K562 (cell line): ENCODE results near the gene APLF. TPM values are rescaled to one million over a fixed set of nuclear protein-coding genes. Genes with fewer than 3 reads are reported as not detected.

Experiments
- ARHGAP35 ChIP-seq: fragments of 450-650 bp; IDR thresholded peaks from 2 replicates; pipeline ENCODE4 v1.6.1; 2018; ENCODE audit not compliant: partially characterized antibody
- CBX1 ChIP-seq: sonication (generic); IDR thresholded peaks from 2 replicates; pipeline ENCODE4 v1.6.1; 2016; ENCODE audit warnings: antibody characterized with exemption, low read depth, mild to moderate bottlenecking
- COPS2 ChIP-seq: fragments of 450-650 bp; conservative IDR thresholded peaks from 2 replicates; pipeline ENCODE4 v1.6.1; 2016; ENCODE audit warnings: mild to moderate bottlenecking, moderate library complexity
- EHMT2 ChIP-seq: fragments of 450-650 bp; IDR thresholded peaks from 2 replicates; pipeline ENCODE4 v1.6.1; 2018; ENCODE audit warnings: antibody characterized with exemption
- ELF2 ChIP-seq: fragments of 250-450 bp; sonication (Bioruptor Pico); IDR thresholded peaks from 2 replicates; pipeline ENCODE4 v1.5.0; 2021; ENCODE audit warnings: mild to moderate bottlenecking
- GMEB1 ChIP-seq: fragments of 250-450 bp; sonication (Bioruptor Pico); IDR thresholded peaks from 2 replicates; pipeline ENCODE4 v1.4.0; 2020; ENCODE audit warnings: mild to moderate bottlenecking
- KLF10 ChIP-seq: fragments of 250-450 bp; sonication (Bioruptor Pico); IDR thresholded peaks from 2 replicates; pipeline ENCODE4 v1.6.1; 2021; ENCODE audit warnings: matching md5 sums
- L3MBTL2 ChIP-seq: fragments of 450-650 bp; IDR thresholded peaks from 2 replicates; pipeline ENCODE4 v1.6.1; 2016; ENCODE audit warnings: mild to moderate bottlenecking, moderate library complexity
- MEIS2 ChIP-seq: fragments of 450-650 bp; IDR thresholded peaks from 2 replicates; pipeline ENCODE4 v1.6.1; 2014; ENCODE audit warnings: mild to moderate bottlenecking; ENCODE audit not compliant: partially characterized antibody
- MTF1 ChIP-seq: fragments of 250-450 bp; sonication (Bioruptor Pico); IDR thresholded peaks from 2 replicates; pipeline ENCODE4 v1.9.0; 2021; ENCODE audit warnings: moderate library complexity, mild to moderate bottlenecking, inconsistent platforms, borderline replicate concordance
- PKNOX1 ChIP-seq: fragments of 450-650 bp; IDR thresholded peaks from 2 replicates; pipeline ENCODE4 v1.6.1; 2016
- PRPF4 ChIP-seq: fragments of 200-400 bp; formaldehyde crosslinking; IDR thresholded peaks from one replicate; pipeline ENCODE4 v1.6.1; 2017; ENCODE audit warnings: low read length, low read depth, mild to moderate bottlenecking; ENCODE audit not compliant: insufficient read depth, poor library complexity, severe bottlenecking
- RAD51 ChIP-seq: fragments of 450-650 bp; IDR thresholded peaks from 2 replicates; pipeline ENCODE4 v1.7.1; 2016; ENCODE audit warnings: low read depth, mild to moderate bottlenecking, borderline replicate concordance
- SMAD3 ChIP-seq: fragments of 450-650 bp; formaldehyde crosslinking; conservative IDR thresholded peaks from 2 replicates; pipeline ENCODE4 v1.4.0; 2020; ENCODE audit warnings: mild to moderate bottlenecking
- SMARCA5 ChIP-seq: fragments of 450-650 bp; IDR thresholded peaks from 2 replicates; pipeline ENCODE4 v1.6.1; 2016
- SRSF7 ChIP-seq: fragments of 200-400 bp; formaldehyde crosslinking; optimal IDR thresholded peaks from 2 replicates; pipeline ENCODE3; 2017; ENCODE audit warnings: mild to moderate bottlenecking, low read depth, low read length
- XRCC4 ChIP-seq: IDR thresholded peaks from one replicate; pipeline ENCODE4 v1.6.1; 2011; ENCODE audit not compliant: insufficient read depth, insufficient read length; ENCODE audit errors: extremely low read depth
- ZKSCAN8 ChIP-seq: fragments of 200-800 bp; sonication (Bioruptor generic); IDR thresholded peaks from 2 replicates; pipeline ENCODE4 v1.6.1; 2016; ENCODE audit warnings: missing genetic modification characterization, missing compliant biosample characterization
- ZNF212 ChIP-seq: fragments of 450-650 bp; formaldehyde crosslinking; IDR thresholded peaks from 2 replicates; pipeline ENCODE4 v1.4.0; 2020; ENCODE audit warnings: mild to moderate bottlenecking
- ZNF41 ChIP-seq: fragments of 250-450 bp; sonication (Bioruptor Pico); conservative IDR thresholded peaks from 2 replicates; pipeline ENCODE4 v1.4.0; 2020; ENCODE audit warnings: mild to moderate bottlenecking
- ZNF445 ChIP-seq: fragments of 250-450 bp; sonication (Bioruptor Pico); IDR thresholded peaks from 2 replicates; pipeline ENCODE4 v1.4.0; 2020; ENCODE audit warnings: low read depth, mild to moderate bottlenecking, moderate library complexity
- ZNF592 ChIP-seq: fragments of 450-650 bp; IDR thresholded peaks from 2 replicates; pipeline ENCODE4 v1.6.1; 2017; ENCODE audit warnings: antibody characterized with exemption, mild to moderate bottlenecking
- ZNF830 ChIP-seq: fragments of 250-450 bp; sonication (Bioruptor Pico); IDR thresholded peaks from 2 replicates; pipeline ENCODE4 v1.5.0; 2021; ENCODE audit warnings: mild to moderate bottlenecking
- ZSCAN29 ChIP-seq: fragments of 450-650 bp; IDR thresholded peaks from 2 replicates; pipeline ENCODE4 v1.6.1; 2017
- ZZZ3 ChIP-seq: fragments of 450-650 bp; IDR thresholded peaks from 2 replicates; pipeline ENCODE4 v1.6.1; 2016; ENCODE audit warnings: antibody characterized with exemption, mild to moderate bottlenecking, moderate library complexity
- polyA plus RNA-seq, 8 experiments: library from polyadenylated mRNA; depleted of rRNA in 4 of 8; stranded (reverse) in 5 of 8; unstranded in 3 of 8; fragments of >200 nt; fragmentation: Nextera tagmentation in 2 of 8; fragmentation: Illumina TruSeq in 1 of 8; extraction: Ambion mirVana in 2 of 8; extraction: Trizol in 1 of 8; gene quantifications; 2 replicates each; pipeline versions ENCODE4 v1.2.1 to v1.2.3, GENCODE V29; 2011 to 2014; ENCODE audit warnings: inconsistent platforms in 1 of 8, missing spikeins in 1 of 8
- total RNA-seq, 7 experiments: library from RNA; depleted of rRNA in 6 of 7; stranded (reverse); fragments of >200 nt in 6 of 7; fragmentation: Illumina TruSeq in 2 of 7; extraction: Trizol in 2 of 7; gene quantifications; 2 replicates each; pipeline versions ENCODE4 v1.2.1 to v1.2.3, GENCODE V29; 2011 to 2021; ENCODE audit warnings: low replicate concordance in 1 of 7

Gene APLF
- total and polyA plus RNA-seq, 9 of the 15 experiments (the other 6 are each of a cell fraction or from before 2014, with no cell fraction given), result 0.07 to 1.1 (median 0.71) TPM

- TF ChIP-seq ZNF592 (peak; percentile 82), GMEB1 (CRISPR knock-in tag) (peak; percentile 68; the same call in 1 of the 2 replicates), PRPF4 (no peak), CBX1 (0 out of 2 replicates have a peak, but pooled peaks have one; percentile 23), ARHGAP35 (no peak), EHMT2 (peak; percentile 71; the same call in 1 of the 2 replicates), ZKSCAN8 (no peak; the same call in none of the 2 replicates), ZZZ3 (no peak), SMAD3 (CRISPR knock-in tag) (peak; percentile 81), MTF1 (CRISPR knock-in tag) (peak; percentile 75; the same call in 1 of the 2 replicates), ZSCAN29 (no peak), XRCC4 (no peak), MEIS2 (peak; percentile 30), ZNF445 (no peak), ELF2 (CRISPR knock-in tag) (peak; percentile 63; the same call in 1 of the 2 replicates), ZNF830 (no peak), PKNOX1 (peak; percentile 46), L3MBTL2 (peak; percentile 78), ZNF212 (CRISPR knock-in tag) (no peak), SRSF7 (no peak), SMARCA5 (no peak), COPS2 (no peak), ZNF41 (0 out of 2 replicates have a peak, but pooled peaks have one; percentile 53), KLF10 (CRISPR knock-in tag) (no peak), RAD51 (no peak)
Observed at GRCh38 chr2:68420254-68420910, 47.0 kb upstream of the APLF start (continued).
